Measurements from ENCODE around the gene ZNF385D. TPM values are rescaled to one million over a fixed set of nuclear protein-coding genes. Genes with fewer than 3 reads are reported as not detected.

Gene ZNF385D
- total and polyA plus RNA-seq, 5 donors from 2014 or later: 2.7 TPM; not detected in 4

- no peaks in the 10 kb centered on the region for H3K27me3 ChIP-seq (ENCODE audit: control insufficient read depth, insufficient read depth, low read length)
- no peaks in the 10 kb centered on the region for H3K36me3 ChIP-seq (ENCODE audit: control insufficient read depth, insufficient read depth, low read length)
- H3K4me3 Mint-ChIP-seq: no peak overlapping the region
- H3K27ac ChIP-seq (ENCODE audit: insufficient read depth, low read length, poor library complexity, severe bottlenecking): no peak overlapping the region
- no peaks in the 10 kb centered on the region for H3K27me3 Mint-ChIP-seq
- H3K27ac Mint-ChIP-seq: no peak overlapping the region
- H3K4me3 ChIP-seq (ENCODE audit: low read depth, low read length): no peak overlapping the region
- no peaks in the 10 kb centered on the region for H3K9me3 ChIP-seq (ENCODE audit: control insufficient read depth in 2 of 2, low read length in 2 of 2)
- H3K4me1 ChIP-seq (ENCODE audit: control insufficient read depth, insufficient read depth, low read length, poor library complexity, severe bottlenecking): no peaks in the 10 kb centered on the region
- H3K36me3 Mint-ChIP-seq: no peaks in the 10 kb centered on the region
- DNase-seq (no peak), ATAC-seq (ENCODE audit: low read depth in 2 of 2) (no peak)
- no peaks in the 10 kb centered on the region for H3K4me1 Mint-ChIP-seq
- peaks cover 0 to 18% (median 3%) of the 10 kb centered on the region in 7 donors for H3K9me3 Mint-ChIP-seq
These were observed 26.8 kb upstream of the ZNF385D start for GRCh38 chr3:21777821-21778220.

DNA sequence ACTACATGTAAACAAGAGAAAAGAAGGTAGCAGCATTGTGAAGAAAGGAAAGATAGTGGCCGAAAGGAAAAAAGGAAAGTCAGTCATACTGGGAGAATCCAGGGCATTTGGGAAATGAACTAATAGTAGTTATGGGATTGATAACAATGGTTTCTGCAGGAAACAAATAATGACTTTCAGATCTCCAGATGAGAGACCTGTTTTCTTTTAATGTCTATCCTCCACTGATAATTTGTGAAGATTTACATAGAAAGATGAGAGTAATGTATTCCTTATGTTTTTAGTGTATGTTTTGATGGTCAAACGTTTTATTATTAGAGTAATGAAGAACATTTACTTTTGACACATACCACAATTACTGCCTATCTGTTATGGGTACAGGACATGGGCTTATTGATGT is 15.0 kb upstream of the ZNF385D start:
- Histone ChIP-seq H3K4me1 (ENCODE audit: control insufficient read depth, insufficient read depth, low read length, poor library complexity, severe bottlenecking) (no peaks in the 10 kb centered on the region), H3K27me3 (ENCODE audit: control insufficient read depth, insufficient read depth, low read length) (no peaks in the 10 kb centered on the region), H3K4me3 (ENCODE audit: low read depth, low read length) (no peak overlapping the region), H3K9me3 (ENCODE audit: control insufficient read depth in 2 of 2, low read length in 2 of 2) (no peaks in the 10 kb centered on the region), H3K36me3 (ENCODE audit: control insufficient read depth, insufficient read depth, low read length) (no peaks in the 10 kb centered on the region), H3K27ac (ENCODE audit: insufficient read depth, low read length, poor library complexity, severe bottlenecking) (no peak overlapping the region)
- Mint-ChIP-seq H3K27me3 (no peaks in the 10 kb centered on the region), H3K27ac (no peak overlapping the region), H3K9me3 (peaks cover 6 to 18% (median 9%) of the 10 kb centered on the region in 7 donors), H3K4me1 (no peaks in the 10 kb centered on the region), H3K4me3 (no peak overlapping the region), H3K36me3 (no peaks in the 10 kb centered on the region)
- ATAC-seq (ENCODE audit: low read depth in 2 of 2) (no peak), DNase-seq (no peak)

DNA sequence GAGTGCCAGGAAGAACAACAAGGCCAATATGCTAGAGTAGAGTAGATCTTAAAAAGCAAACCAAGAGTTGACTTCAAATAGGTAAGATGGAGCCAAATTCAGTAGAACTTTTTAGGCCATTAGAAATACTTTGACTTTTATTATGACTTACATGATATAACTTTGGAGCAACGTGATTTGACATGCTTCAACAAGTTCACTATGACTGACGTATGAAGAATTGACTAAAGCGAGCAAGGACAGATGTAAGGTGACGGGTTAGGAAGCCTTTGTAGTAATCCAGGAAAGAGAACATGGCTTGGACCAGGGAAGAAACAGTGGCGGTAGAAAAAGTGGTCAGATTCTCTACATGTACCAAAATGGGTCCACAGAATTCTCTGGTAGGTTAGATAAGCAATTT is 4.9 kb upstream of the ZNF385D start:
- Histone ChIP-seq H3K9me3 (ENCODE audit: control insufficient read depth in 2 of 2, low read length in 2 of 2) (no peaks in the 10 kb centered on the region), H3K27ac (ENCODE audit: insufficient read depth, low read length, poor library complexity, severe bottlenecking) (no peak overlapping the region), H3K36me3 (ENCODE audit: control insufficient read depth, insufficient read depth, low read length) (no peaks in the 10 kb centered on the region), H3K4me1 (ENCODE audit: control insufficient read depth, insufficient read depth, low read length, poor library complexity, severe bottlenecking) (no peaks in the 10 kb centered on the region), H3K27me3 (ENCODE audit: control insufficient read depth, insufficient read depth, low read length) (no peaks in the 10 kb centered on the region), H3K4me3 (ENCODE audit: low read depth, low read length) (no peak overlapping the region)
- H3K4me3 Mint-ChIP-seq: no peak overlapping the region
- peaks cover 1 to 15% (median 6%) of the 10 kb centered on the region in 7 donors for H3K9me3 Mint-ChIP-seq
- ATAC-seq (ENCODE audit: low read depth in 2 of 2) (no peak), DNase-seq (no peak)
- no peak overlapping the region for H3K27ac Mint-ChIP-seq
- H3K27me3 Mint-ChIP-seq: no peaks in the 10 kb centered on the region
- no peaks in the 10 kb centered on the region for H3K36me3 Mint-ChIP-seq
- no peaks in the 10 kb centered on the region for H3K4me1 Mint-ChIP-seq

DNA sequence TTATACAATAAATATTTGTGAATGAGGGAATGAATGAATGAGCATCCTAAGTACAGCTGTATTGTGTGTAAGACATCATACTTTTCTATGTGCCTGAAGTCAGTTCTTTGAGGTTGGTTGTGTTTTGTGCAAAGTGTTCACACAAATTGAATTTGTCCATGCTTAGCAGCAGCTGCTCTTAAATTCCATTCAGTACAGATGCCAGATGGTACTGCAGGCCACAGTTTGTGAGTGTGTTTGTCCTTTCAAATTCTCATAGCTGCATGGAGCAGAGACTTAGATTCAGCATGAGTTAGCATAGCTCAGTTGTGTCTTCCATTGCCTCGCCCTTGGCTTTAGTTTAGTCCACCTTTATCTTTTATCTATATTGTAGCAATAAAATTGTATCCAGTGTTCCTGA is 3.8 kb upstream of the ZNF385D start:
- no peaks in the 10 kb centered on the region for H3K27me3 Mint-ChIP-seq
- H3K9me3 Mint-ChIP-seq: peaks cover 3 to 15% (median 5%) of the 10 kb centered on the region in 7 donors

DNA sequence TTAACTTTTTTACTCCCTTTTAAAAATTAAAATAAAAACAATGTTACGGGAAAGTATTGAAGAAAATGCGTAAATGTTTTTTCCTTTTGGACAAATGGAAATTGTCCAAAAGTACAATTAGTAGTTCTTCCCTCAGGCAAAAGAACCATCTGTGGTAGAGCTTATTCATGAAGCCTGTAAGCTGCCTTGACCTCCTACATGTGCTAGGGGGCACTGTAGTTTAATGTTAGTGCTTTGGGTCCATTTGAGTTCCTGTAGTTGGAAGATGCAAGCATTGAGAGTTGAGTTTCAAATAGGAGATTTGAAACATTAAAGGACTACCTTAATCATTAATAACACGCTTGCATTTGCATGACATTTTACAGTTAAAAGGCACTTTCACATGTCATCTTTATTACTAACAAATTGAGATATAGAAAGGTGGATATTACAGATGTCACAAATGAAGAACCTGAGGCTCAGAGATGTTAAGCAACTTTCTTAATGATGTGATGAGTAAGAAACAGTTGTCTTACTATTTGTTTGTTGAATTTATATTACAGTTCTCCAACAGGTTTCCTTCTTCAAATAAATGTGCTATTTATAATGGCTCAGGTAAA is 1.8 kb upstream of the ZNF385D start:
- DNase-seq (no peak), ATAC-seq (ENCODE audit: low read depth in 2 of 2) (no peak)
- no peaks in the 10 kb centered on the region for H3K4me1 Mint-ChIP-seq
- Histone ChIP-seq H3K36me3 (ENCODE audit: control insufficient read depth, insufficient read depth, low read length) (no peaks in the 10 kb centered on the region), H3K27me3 (ENCODE audit: control insufficient read depth, insufficient read depth, low read length) (no peaks in the 10 kb centered on the region), H3K4me1 (ENCODE audit: control insufficient read depth, insufficient read depth, low read length, poor library complexity, severe bottlenecking) (no peaks in the 10 kb centered on the region), H3K27ac (ENCODE audit: insufficient read depth, low read length, poor library complexity, severe bottlenecking) (no peak overlapping the region), H3K4me3 (ENCODE audit: low read depth, low read length) (no peak overlapping the region), H3K9me3 (ENCODE audit: control insufficient read depth in 2 of 2, low read length in 2 of 2) (no peaks in the 10 kb centered on the region)
- no peak overlapping the region for H3K4me3 Mint-ChIP-seq
- no peak overlapping the region for H3K27ac Mint-ChIP-seq
- no peaks in the 10 kb centered on the region for H3K27me3 Mint-ChIP-seq
- peaks cover 0 to 13% (median 4%) of the 10 kb centered on the region in 7 donors for H3K9me3 Mint-ChIP-seq
- no peaks in the 10 kb centered on the region for H3K36me3 Mint-ChIP-seq

More for the DNA sequence above, 3.8 kb upstream of the ZNF385D start:
- H3K4me1 ChIP-seq (ENCODE audit: control insufficient read depth, insufficient read depth, low read length, poor library complexity, severe bottlenecking): no peaks in the 10 kb centered on the region
- H3K4me3 ChIP-seq (ENCODE audit: low read depth, low read length): no peak overlapping the region
- no peaks in the 10 kb centered on the region for H3K36me3 Mint-ChIP-seq
- no peaks in the 10 kb centered on the region for H3K9me3 ChIP-seq (ENCODE audit: control insufficient read depth in 2 of 2, low read length in 2 of 2)
- no peaks in the 10 kb centered on the region for H3K4me1 Mint-ChIP-seq
- no peaks in the 10 kb centered on the region for H3K27me3 ChIP-seq (ENCODE audit: control insufficient read depth, insufficient read depth, low read length)
- no peak overlapping the region for H3K27ac Mint-ChIP-seq
- DNase-seq (no peak), ATAC-seq (ENCODE audit: low read depth in 2 of 2) (no peak)
- H3K36me3 ChIP-seq (ENCODE audit: control insufficient read depth, insufficient read depth, low read length): no peaks in the 10 kb centered on the region
- no peak overlapping the region for H3K27ac ChIP-seq (ENCODE audit: insufficient read depth, low read length, poor library complexity, severe bottlenecking)
- no peak overlapping the region for H3K4me3 Mint-ChIP-seq

GRCh38 chr3:21751886-21752285 is 876 bp upstream of the ZNF385D start:
- H3K4me1 ChIP-seq (ENCODE audit: control insufficient read depth, insufficient read depth, low read length, poor library complexity, severe bottlenecking): no peaks in the 10 kb centered on the region
- Mint-ChIP-seq H3K27me3 (no peaks in the 10 kb centered on the region), H3K4me1 (no peaks in the 10 kb centered on the region), H3K4me3 (no peak overlapping the region), H3K36me3 (no peaks in the 10 kb centered on the region), H3K27ac (no peak overlapping the region), H3K9me3 (peaks cover 0 to 13% (median 5%) of the 10 kb centered on the region in 7 donors)
- H3K27me3 ChIP-seq (ENCODE audit: control insufficient read depth, insufficient read depth, low read length): no peaks in the 10 kb centered on the region
- no peak overlapping the region for H3K4me3 ChIP-seq (ENCODE audit: low read depth, low read length)
- no peak for DNase-seq
- no peak for ATAC-seq (ENCODE audit: low read depth in 2 of 2)
- H3K27ac ChIP-seq (ENCODE audit: insufficient read depth, low read length, poor library complexity, severe bottlenecking): no peak overlapping the region
- H3K36me3 ChIP-seq (ENCODE audit: control insufficient read depth, insufficient read depth, low read length): no peaks in the 10 kb centered on the region
- no peaks in the 10 kb centered on the region for H3K9me3 ChIP-seq (ENCODE audit: control insufficient read depth in 2 of 2, low read length in 2 of 2)

DNA sequence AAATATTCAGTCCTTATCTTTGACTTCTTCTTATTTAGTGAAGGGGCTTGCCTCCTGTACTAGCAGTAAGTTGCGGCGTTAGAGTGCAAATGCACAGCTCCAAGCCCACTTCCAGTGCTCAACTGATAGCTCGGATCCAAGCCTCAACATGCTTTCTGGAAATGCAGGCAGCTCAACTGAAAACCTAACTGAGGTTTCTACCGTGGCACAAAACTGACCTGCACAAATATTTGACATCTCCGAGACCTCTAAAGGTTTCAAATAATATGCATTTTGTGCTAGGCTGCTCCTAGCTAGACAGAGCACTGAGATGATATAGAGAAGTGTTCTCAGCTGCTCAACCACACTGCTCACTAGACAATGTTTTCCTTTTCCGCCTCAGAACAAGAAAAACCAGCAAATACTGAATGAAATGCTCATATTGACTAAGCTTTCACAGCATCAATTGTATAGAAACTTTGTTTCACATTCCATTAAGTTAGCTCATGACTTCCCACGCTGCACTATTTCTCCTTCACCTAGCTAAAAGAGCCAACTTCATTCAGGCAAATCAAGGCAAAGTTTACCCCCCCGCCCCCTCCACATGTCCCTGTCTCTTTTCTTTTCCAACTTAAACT is 822 bp downstream of the ZNF385D start:
- Histone ChIP-seq H3K4me3 (ENCODE audit: low read depth, low read length) (no peak overlapping the region), H3K27ac (ENCODE audit: insufficient read depth, low read length, poor library complexity, severe bottlenecking) (no peak overlapping the region), H3K36me3 (ENCODE audit: control insufficient read depth, insufficient read depth, low read length) (no peaks in the 10 kb centered on the region), H3K9me3 (ENCODE audit: control insufficient read depth in 2 of 2, low read length in 2 of 2) (no peaks in the 10 kb centered on the region), H3K4me1 (ENCODE audit: control insufficient read depth, insufficient read depth, low read length, poor library complexity, severe bottlenecking) (no peaks in the 10 kb centered on the region), H3K27me3 (ENCODE audit: control insufficient read depth, insufficient read depth, low read length) (no peaks in the 10 kb centered on the region)
- H3K4me3 Mint-ChIP-seq: no peak overlapping the region
- H3K9me3 Mint-ChIP-seq: peaks cover 0 to 10% (median 5%) of the 10 kb centered on the region in 7 donors
- H3K36me3 Mint-ChIP-seq: no peaks in the 10 kb centered on the region
- H3K4me1 Mint-ChIP-seq: no peaks in the 10 kb centered on the region
- ATAC-seq (ENCODE audit: low read depth in 2 of 2) (no peak), DNase-seq (no peak)
- H3K27me3 Mint-ChIP-seq: no peaks in the 10 kb centered on the region
- H3K27ac Mint-ChIP-seq: no peak overlapping the region

DNA sequence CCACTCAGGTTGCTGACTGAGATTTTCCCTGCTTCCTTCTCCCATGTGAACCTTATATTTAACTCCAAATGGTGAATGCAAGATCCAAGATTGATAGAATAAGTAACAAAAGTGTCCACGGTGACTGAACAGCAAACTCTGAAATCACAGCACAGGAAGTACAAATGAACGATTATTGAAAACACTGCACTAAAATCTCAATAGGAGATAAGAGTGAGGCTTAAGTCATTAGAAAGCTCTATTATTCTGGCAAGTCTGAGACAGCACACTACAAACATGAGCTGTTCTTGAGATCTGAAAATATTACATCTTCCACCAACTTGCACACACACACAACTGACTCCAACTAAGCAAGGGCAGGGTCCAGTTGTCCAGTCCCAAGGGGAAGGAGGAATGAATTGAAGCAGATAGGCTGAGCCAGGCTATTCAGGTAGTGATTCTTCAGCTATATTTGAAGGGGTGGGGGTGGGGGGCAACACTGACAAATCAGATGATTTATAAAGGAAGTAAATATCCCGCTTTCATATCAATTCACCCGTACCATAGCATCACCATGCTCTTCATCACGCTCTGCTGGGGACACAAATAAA is 2.9 kb downstream of the ZNF385D start:
- H3K27me3 Mint-ChIP-seq: no peaks in the 10 kb centered on the region
- no peaks in the 10 kb centered on the region for H3K4me1 ChIP-seq (ENCODE audit: control insufficient read depth, insufficient read depth, low read length, poor library complexity, severe bottlenecking)
- H3K36me3 ChIP-seq (ENCODE audit: control insufficient read depth, insufficient read depth, low read length): no peaks in the 10 kb centered on the region
- no peaks in the 10 kb centered on the region for H3K36me3 Mint-ChIP-seq
- H3K27ac ChIP-seq (ENCODE audit: insufficient read depth, low read length, poor library complexity, severe bottlenecking): no peak overlapping the region
- H3K9me3 ChIP-seq (ENCODE audit: control insufficient read depth in 2 of 2, low read length in 2 of 2): peaks cover 0 to 6% of the 10 kb centered on the region in 2 experiments
- ATAC-seq (ENCODE audit: low read depth in 2 of 2) (no peak), DNase-seq (no peak)
- peaks cover 0 to 14% (median 5%) of the 10 kb centered on the region in 7 donors for H3K9me3 Mint-ChIP-seq
- no peak overlapping the region for H3K4me3 ChIP-seq (ENCODE audit: low read depth, low read length)
- no peak overlapping the region for H3K27ac Mint-ChIP-seq
- no peaks in the 10 kb centered on the region for H3K4me1 Mint-ChIP-seq
- H3K4me3 Mint-ChIP-seq: no peak overlapping the region
- no peaks in the 10 kb centered on the region for H3K27me3 ChIP-seq (ENCODE audit: control insufficient read depth, insufficient read depth, low read length)

Data from CD4-positive, CD25-positive, alpha-beta regulatory T cell (primary cell).